ENCODE data around the gene HOXA6. TPM values are rescaled to one million over a fixed set of nuclear protein-coding genes. Genes with fewer than 3 reads are reported as not detected.

Gene HOXA6
- total RNA-seq, 1 experiment from 2014 or later = 0.65 TPM

DNA sequence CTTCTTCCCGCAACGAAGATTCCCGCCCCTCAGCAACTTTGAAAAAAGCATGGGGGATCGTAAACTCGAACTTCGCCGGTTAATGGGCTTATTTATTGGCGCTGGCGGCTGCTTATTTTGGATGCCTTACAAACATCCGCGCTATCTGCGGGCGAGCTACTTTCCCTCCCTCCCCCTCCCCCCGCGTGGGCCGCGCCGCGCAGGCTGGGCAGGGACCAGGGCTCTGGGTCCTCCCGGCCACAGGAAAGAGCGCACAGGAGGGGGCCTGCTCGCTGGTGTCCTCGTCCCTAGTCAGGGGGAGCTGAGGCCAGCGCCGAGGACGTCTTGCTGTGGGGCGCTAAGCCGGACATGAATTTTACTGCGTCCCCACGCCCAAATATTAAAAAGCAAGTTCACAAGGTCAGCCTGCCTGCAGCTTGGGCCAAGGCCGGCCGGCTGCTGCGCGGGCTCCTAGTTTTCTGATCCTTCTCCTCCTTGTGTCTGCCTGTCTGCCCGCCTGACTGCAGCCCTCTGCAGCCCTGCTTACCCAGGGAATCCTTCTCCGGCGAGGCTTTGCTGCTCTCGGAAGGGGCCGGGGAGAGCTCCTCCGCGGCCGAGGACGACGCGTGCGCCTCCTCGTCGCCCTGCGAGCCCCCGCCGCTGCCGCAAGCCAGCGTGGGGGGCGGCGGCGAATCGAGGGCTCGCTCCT is 25.4 kb upstream of the HOXA6 start:
- peaks cover 17% of the 10 kb centered on the region for H3F3A ChIP-seq (ENCODE audit: insufficient read depth, low read depth)
- H3K36me3 ChIP-seq (ENCODE audit: low read depth) = no peaks in the 10 kb centered on the region
- H3K4me2 ChIP-seq = no peak overlapping the region
- H3K9me3 ChIP-seq (ENCODE audit: insufficient read depth, low read depth) = no peaks in the 10 kb centered on the region
- H3K79me2 ChIP-seq (ENCODE audit: low read depth) = no peaks in the 10 kb centered on the region
- no peak for DNase-seq
- H3K27me3 ChIP-seq (ENCODE audit: insufficient read depth, low read depth) = no peaks in the 10 kb centered on the region
- TF ChIP-seq, protein P1, sequence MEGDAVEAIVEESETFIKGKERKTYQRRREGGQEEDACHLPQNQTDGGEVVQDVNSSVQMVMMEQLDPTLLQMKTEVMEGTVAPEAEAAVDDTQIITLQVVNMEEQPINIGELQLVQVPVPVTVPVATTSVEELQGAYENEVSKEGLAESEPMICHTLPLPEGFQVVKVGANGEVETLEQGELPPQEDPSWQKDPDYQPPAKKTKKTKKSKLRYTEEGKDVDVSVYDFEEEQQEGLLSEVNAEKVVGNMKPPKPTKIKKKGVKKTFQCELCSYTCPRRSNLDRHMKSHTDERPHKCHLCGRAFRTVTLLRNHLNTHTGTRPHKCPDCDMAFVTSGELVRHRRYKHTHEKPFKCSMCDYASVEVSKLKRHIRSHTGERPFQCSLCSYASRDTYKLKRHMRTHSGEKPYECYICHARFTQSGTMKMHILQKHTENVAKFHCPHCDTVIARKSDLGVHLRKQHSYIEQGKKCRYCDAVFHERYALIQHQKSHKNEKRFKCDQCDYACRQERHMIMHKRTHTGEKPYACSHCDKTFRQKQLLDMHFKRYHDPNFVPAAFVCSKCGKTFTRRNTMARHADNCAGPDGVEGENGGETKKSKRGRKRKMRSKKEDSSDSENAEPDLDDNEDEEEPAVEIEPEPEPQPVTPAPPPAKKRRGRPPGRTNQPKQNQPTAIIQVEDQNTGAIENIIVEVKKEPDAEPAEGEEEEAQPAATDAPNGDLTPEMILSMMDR (conservative IDR thresholded peaks at IDR 0.05) = no peak
- no peak for TF ChIP-seq EZH2 (IDR thresholded peaks at IDR 0.05; ENCODE audit: low read depth)
- no TSS peak for BruUV-seq (replicated peaks)
- CTCF ChIA-PET = no interaction called here
- H4K20me1 ChIP-seq (ENCODE audit: insufficient read depth) = no peaks in the 10 kb centered on the region
- POLR2A ChIA-PET (ENCODE audit: unreplicated experiment) = no interaction called here
- no peak overlapping the region for H2AFZ ChIP-seq
- no peak overlapping the region for H3K27ac ChIP-seq
- H3K4me3 ChIP-seq = no peak overlapping the region
- H3K4me1 ChIP-seq (replicated peaks; ENCODE audit: insufficient read depth) = peaks cover 20% of the 10 kb centered on the region
- no peaks in the 10 kb centered on the region for H3K9me2 ChIP-seq (ENCODE audit: insufficient read depth)
- intact Hi-C loops (cut with micrococcal nuclease; ENCODE audit: unreplicated experiment) = no loop called here

DNA sequence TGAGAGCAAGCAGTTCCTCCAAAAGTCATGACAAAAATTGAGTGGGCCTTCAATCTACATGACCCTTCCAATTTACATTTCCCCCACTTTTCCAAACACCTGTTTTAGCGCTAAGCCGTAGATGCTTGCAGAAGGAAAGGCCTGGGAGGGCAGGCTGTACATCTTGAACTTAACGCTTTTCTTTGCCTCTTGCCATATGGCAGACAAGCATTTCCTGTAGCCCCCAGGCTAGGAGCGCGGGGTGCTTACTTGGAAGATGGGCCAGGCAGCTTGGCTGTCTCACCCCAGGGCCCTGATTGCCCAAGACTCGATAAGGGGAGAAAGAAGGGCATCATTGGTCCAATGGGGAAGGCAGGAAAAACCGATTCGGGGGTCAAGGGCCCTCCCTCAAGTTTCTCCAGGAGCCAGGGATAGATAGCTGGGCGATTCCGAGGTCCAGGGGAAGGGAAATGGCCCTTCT is 24.8 kb upstream of the HOXA6 start:
- no peak overlapping the region for H3K27ac ChIP-seq
- CTCF ChIA-PET = no interaction called here
- no peak for TF ChIP-seq EZH2 (IDR thresholded peaks at IDR 0.05; ENCODE audit: low read depth)
- TF ChIP-seq, protein P1 (conservative IDR thresholded peaks at IDR 0.05) = no peak

DNA sequence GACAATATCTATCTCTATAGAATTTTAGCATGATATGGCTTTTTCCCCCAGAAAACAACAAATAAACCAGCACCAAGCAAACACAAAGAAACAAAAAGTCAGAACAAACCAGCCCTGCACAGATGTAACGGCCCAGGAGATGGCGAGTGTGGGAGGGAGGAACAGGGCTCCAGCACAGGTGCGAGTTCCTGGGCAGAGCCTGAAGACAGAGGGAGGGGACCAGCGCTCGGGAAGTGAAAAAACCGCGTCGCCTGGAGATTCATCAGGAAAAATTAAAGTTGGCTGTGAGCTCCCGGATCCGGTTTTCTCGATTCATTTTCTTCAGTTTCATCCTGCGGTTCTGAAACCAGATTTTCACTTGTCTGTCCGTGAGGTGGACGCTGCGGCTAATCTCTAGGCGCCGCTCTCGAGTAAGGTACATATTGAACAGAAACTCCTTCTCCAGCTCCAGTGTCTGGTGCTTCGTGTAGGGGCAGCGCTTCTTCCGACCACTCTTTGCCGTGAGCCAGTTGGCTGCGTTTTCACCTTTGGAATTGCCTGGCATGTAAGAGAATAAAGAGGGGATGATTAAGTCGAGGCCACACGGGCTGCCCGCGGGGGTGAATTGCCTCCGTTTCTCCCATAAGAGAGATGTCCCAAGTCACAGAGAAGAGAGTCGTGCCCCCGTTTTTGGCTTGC is 24.2 kb upstream of the HOXA6 start:
- ChIA-PET CTCF (no interaction called here), POLR2A (ENCODE audit: unreplicated experiment) (interaction anchor here (0.6 kb wide), 1 partner anchor 637 kb away, joined by 4 read pairs; no protein-coding TSS in a partner anchor)
- Histone ChIP-seq H3K9me3 (ENCODE audit: insufficient read depth, low read depth) (no peaks in the 10 kb centered on the region), H3K4me2 (no peak overlapping the region), H3K79me2 (ENCODE audit: low read depth) (no peaks in the 10 kb centered on the region), H4K20me1 (ENCODE audit: insufficient read depth) (no peaks in the 10 kb centered on the region), H2AFZ (no peak overlapping the region), H3K27ac (no peak overlapping the region), H3K9me2 (ENCODE audit: insufficient read depth) (no peaks in the 10 kb centered on the region), H3K4me3 (no peak overlapping the region), H3F3A (ENCODE audit: insufficient read depth, low read depth) (peaks cover 21% of the 10 kb centered on the region), H3K27me3 (ENCODE audit: insufficient read depth, low read depth) (no peaks in the 10 kb centered on the region), H3K36me3 (ENCODE audit: low read depth) (no peaks in the 10 kb centered on the region), H3K4me1 (replicated peaks; ENCODE audit: insufficient read depth) (peaks cover 20% of the 10 kb centered on the region)
- no peak for DNase-seq
- intact Hi-C loops (cut with micrococcal nuclease; ENCODE audit: unreplicated experiment) = no loop called here
- no TSS peak for BruUV-seq (replicated peaks)
- no peak for TF ChIP-seq EZH2 (IDR thresholded peaks at IDR 0.05; ENCODE audit: low read depth)

More for the DNA sequence above, 24.8 kb upstream of the HOXA6 start:
- peaks cover 20% of the 10 kb centered on the region for H3K4me1 ChIP-seq (replicated peaks; ENCODE audit: insufficient read depth)
- intact Hi-C loops (cut with micrococcal nuclease; ENCODE audit: unreplicated experiment) = no loop called here
- BruUV-seq (replicated peaks) = no TSS peak
- no peak overlapping the region for H2AFZ ChIP-seq
- DNase-seq = no peak
- no peak overlapping the region for H3K4me3 ChIP-seq
- no peaks in the 10 kb centered on the region for H4K20me1 ChIP-seq (ENCODE audit: insufficient read depth)
- H3K9me2 ChIP-seq (ENCODE audit: insufficient read depth) = no peaks in the 10 kb centered on the region
- H3K79me2 ChIP-seq (ENCODE audit: low read depth) = no peaks in the 10 kb centered on the region
- H3F3A ChIP-seq (ENCODE audit: insufficient read depth, low read depth) = peaks cover 20% of the 10 kb centered on the region
- no peaks in the 10 kb centered on the region for H3K27me3 ChIP-seq (ENCODE audit: insufficient read depth, low read depth)
- POLR2A ChIA-PET (ENCODE audit: unreplicated experiment) = no interaction called here
- H3K9me3 ChIP-seq (ENCODE audit: insufficient read depth, low read depth) = no peaks in the 10 kb centered on the region
- no peak overlapping the region for H3K4me2 ChIP-seq
- no peaks in the 10 kb centered on the region for H3K36me3 ChIP-seq (ENCODE audit: low read depth)
